ENCODE measurements around the gene HDAC4.

DNA sequence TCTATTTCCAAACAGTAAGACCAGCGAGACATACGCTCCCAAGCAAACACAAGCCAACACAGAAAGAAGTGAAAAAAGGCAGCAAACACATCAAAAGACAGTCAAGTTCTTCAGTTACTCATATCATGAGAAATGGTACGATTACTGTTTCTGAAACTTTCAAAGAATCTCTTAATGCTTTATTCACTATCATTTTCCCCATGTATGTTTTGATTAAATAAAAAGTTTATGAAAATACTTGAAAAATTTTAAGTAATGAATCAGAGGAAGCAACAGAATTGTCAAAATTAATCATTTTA, 114.9 kb downstream of the HDAC4 start:
- TF ChIP-seq, protein P1, sequence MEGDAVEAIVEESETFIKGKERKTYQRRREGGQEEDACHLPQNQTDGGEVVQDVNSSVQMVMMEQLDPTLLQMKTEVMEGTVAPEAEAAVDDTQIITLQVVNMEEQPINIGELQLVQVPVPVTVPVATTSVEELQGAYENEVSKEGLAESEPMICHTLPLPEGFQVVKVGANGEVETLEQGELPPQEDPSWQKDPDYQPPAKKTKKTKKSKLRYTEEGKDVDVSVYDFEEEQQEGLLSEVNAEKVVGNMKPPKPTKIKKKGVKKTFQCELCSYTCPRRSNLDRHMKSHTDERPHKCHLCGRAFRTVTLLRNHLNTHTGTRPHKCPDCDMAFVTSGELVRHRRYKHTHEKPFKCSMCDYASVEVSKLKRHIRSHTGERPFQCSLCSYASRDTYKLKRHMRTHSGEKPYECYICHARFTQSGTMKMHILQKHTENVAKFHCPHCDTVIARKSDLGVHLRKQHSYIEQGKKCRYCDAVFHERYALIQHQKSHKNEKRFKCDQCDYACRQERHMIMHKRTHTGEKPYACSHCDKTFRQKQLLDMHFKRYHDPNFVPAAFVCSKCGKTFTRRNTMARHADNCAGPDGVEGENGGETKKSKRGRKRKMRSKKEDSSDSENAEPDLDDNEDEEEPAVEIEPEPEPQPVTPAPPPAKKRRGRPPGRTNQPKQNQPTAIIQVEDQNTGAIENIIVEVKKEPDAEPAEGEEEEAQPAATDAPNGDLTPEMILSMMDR (conservative IDR thresholded peaks at IDR 0.05; ENCODE audit: low read depth in 2 of 2), result no peak
- no peak for TF ChIP-seq POLR2AphosphoS5 (IDR thresholded peaks at IDR 0.05; ENCODE audit: low read depth)
- no peak for TF ChIP-seq EZH2 (IDR thresholded peaks at IDR 0.05; ENCODE audit: low read depth, unreplicated experiment)
- TF ChIP-seq, protein P2, sequence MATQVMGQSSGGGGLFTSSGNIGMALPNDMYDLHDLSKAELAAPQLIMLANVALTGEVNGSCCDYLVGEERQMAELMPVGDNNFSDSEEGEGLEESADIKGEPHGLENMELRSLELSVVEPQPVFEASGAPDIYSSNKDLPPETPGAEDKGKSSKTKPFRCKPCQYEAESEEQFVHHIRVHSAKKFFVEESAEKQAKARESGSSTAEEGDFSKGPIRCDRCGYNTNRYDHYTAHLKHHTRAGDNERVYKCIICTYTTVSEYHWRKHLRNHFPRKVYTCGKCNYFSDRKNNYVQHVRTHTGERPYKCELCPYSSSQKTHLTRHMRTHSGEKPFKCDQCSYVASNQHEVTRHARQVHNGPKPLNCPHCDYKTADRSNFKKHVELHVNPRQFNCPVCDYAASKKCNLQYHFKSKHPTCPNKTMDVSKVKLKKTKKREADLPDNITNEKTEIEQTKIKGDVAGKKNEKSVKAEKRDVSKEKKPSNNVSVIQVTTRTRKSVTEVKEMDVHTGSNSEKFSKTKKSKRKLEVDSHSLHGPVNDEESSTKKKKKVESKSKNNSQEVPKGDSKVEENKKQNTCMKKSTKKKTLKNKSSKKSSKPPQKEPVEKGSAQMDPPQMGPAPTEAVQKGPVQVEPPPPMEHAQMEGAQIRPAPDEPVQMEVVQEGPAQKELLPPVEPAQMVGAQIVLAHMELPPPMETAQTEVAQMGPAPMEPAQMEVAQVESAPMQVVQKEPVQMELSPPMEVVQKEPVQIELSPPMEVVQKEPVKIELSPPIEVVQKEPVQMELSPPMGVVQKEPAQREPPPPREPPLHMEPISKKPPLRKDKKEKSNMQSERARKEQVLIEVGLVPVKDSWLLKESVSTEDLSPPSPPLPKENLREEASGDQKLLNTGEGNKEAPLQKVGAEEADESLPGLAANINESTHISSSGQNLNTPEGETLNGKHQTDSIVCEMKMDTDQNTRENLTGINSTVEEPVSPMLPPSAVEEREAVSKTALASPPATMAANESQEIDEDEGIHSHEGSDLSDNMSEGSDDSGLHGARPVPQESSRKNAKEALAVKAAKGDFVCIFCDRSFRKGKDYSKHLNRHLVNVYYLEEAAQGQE (IDR thresholded peaks at IDR 0.05; ENCODE audit: unreplicated experiment), result no peak
- TF ChIP-seq NANOG (IDR thresholded peaks at IDR 0.05; ENCODE audit: borderline replicate concordance), result no peak

Data from GM23338 (cell line).